ENCODE results near the gene P2RY4.

DNA sequence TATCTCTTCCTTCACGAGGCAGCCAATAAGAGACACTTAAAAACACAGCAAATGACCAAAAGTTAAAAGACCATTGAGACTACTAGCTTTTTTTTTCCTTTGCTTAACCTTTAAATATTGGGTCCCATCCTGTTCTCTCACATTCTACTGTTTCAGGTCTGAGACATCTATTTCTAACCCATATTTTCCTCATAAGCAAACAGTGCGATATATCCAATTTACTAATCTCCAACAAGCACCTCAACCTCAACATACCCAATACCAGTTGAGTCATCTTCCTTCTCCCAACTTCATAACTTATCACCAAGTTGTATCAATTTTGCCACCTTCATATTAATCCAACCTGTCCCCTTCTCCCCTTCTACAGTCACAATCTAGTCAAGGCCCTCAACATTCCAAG is 18.5 kb downstream of the P2RY4 start:
- TF ChIP-seq, protein P1, sequence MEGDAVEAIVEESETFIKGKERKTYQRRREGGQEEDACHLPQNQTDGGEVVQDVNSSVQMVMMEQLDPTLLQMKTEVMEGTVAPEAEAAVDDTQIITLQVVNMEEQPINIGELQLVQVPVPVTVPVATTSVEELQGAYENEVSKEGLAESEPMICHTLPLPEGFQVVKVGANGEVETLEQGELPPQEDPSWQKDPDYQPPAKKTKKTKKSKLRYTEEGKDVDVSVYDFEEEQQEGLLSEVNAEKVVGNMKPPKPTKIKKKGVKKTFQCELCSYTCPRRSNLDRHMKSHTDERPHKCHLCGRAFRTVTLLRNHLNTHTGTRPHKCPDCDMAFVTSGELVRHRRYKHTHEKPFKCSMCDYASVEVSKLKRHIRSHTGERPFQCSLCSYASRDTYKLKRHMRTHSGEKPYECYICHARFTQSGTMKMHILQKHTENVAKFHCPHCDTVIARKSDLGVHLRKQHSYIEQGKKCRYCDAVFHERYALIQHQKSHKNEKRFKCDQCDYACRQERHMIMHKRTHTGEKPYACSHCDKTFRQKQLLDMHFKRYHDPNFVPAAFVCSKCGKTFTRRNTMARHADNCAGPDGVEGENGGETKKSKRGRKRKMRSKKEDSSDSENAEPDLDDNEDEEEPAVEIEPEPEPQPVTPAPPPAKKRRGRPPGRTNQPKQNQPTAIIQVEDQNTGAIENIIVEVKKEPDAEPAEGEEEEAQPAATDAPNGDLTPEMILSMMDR (IDR thresholded peaks at IDR 0.05) = no peak
- TF ChIP-seq POLR2AphosphoS5 (IDR thresholded peaks at IDR 0.05; ENCODE audit: low read depth, low read length) (no peak), RFX5 (IDR thresholded peaks at IDR 0.05; ENCODE audit: low read length) (no peak), TAF1 (IDR thresholded peaks at IDR 0.05; ENCODE audit: borderline replicate concordance, low read depth, low read length) (no peak)

Data from SK-N-SH (cell line).